MM.1S (cell line): Measurements from ENCODE around the gene NDFIP2.

Experiments used
- DNase-seq: peaks from one replicate; pipeline ENCODE4 v3.0.0-alpha.2; 2015
- H2AFZ ChIP-seq: fragments of 300-600 bp; sonication (generic); 2 replicates; pipeline ENCODE4 v1.6.0; 2016; ENCODE audit warnings: antibody characterized with exemption, low read length
- H3F3A ChIP-seq: fragments of 300-600 bp; sonication (generic); 2 replicates; pipeline ENCODE4 v1.6.1; 2016; ENCODE audit warnings: mild to moderate bottlenecking, antibody characterized with exemption, low read length, moderate library complexity, mixed read lengths; ENCODE audit not compliant: insufficient read depth
- H3K27ac ChIP-seq: fragments of 300-600 bp; sonication (generic); 2 replicates; pipeline ENCODE4 v1.5.1; 2016; ENCODE audit warnings: mild to moderate bottlenecking, low read length
- H3K27me3 ChIP-seq: fragments of 300-600 bp; sonication (generic); replicated peaks from 2 replicates; pipeline ENCODE4 v1.6.0; 2016; ENCODE audit warnings: low read length; ENCODE audit not compliant: insufficient read depth
- H3K36me3 ChIP-seq: fragments of 300-600 bp; sonication (generic); replicated peaks from 2 replicates; pipeline ENCODE4 v1.6.1; 2016; ENCODE audit warnings: mild to moderate bottlenecking, low read length, mixed read lengths; ENCODE audit not compliant: insufficient read depth
- H3K4me1 ChIP-seq: fragments of 300-600 bp; sonication (generic); 2 replicates; pipeline ENCODE4 v1.6.1; 2016; ENCODE audit warnings: low read length, mixed read lengths
- H3K4me2 ChIP-seq: fragments of 300-600 bp; sonication (generic); 2 replicates; pipeline ENCODE4 v1.6.0; 2016; ENCODE audit warnings: low read depth, low read length
- H3K4me3 ChIP-seq: fragments of 300-600 bp; sonication (generic); 2 replicates; pipeline ENCODE4 v1.5.1; 2016; ENCODE audit warnings: low read length, mixed read lengths
- H3K79me2 ChIP-seq: fragments of 300-600 bp; sonication (generic); 2 replicates; pipeline ENCODE4 v1.6.1; 2016; ENCODE audit warnings: mixed run types, low read length, mixed read lengths
- H3K9ac ChIP-seq: fragments of 300-600 bp; sonication (generic); 2 replicates; pipeline ENCODE4 v1.6.1; 2016; ENCODE audit warnings: low read length, mixed read lengths
- H3K9me2 ChIP-seq: fragments of 300-600 bp; sonication (generic); replicated peaks from 2 replicates; pipeline ENCODE4 v1.6.1; 2016; ENCODE audit warnings: mild to moderate bottlenecking, low read length, mixed read lengths; ENCODE audit not compliant: insufficient read depth
- H3K9me3 ChIP-seq: fragments of 300-600 bp; sonication (generic); replicated peaks from 2 replicates; pipeline ENCODE4 v1.6.1; 2016; ENCODE audit warnings: mild to moderate bottlenecking, low read length, mixed read lengths; ENCODE audit not compliant: insufficient read depth
- H4K20me1 ChIP-seq: fragments of 300-600 bp; sonication (generic); 2 replicates; pipeline ENCODE4 v1.6.1; 2016; ENCODE audit warnings: mild to moderate bottlenecking, low read length, moderate library complexity, mixed read lengths; ENCODE audit not compliant: insufficient read depth
- EZH2 ChIP-seq: fragments of 300-600 bp; sonication (generic); optimal IDR thresholded peaks from 2 replicates; pipeline ENCODE3; 2017; ENCODE audit warnings: low read depth, mild to moderate bottlenecking, antibody characterized with exemption, low read length, mixed read lengths
- EZH2phosphoT487 ChIP-seq: fragments of 300-600 bp; sonication (generic); IDR thresholded peaks from 2 replicates; pipeline ENCODE4 v1.6.1; 2018; ENCODE audit warnings: antibody characterized with exemption, low read length
- TF ChIP-seq, protein P1 (sequence below): fragments of 300-600 bp; sonication (generic); IDR thresholded peaks from 2 replicates; pipeline ENCODE4 v1.5.1; 2016; ENCODE audit warnings: antibody characterized with exemption, low read length, mixed read lengths

Gene NDFIP2

DNA sequence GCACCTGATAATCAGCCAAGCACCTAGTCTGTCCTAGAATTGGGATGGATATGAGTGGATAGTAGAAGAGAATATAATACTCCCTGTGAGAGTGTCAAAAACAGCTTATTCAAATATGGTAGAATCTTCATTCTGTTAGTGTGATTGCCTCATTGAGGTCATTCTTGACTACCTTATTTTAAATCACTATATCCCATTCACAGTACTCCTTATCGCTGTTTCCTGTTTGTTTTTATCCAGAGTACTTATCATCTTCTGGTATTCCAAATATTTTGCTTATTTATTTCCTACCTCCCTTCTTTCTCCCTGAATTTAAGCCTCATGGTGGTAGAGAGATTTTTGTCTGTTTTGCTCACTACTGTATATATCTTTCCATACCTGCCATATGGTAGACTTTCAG is 9.9 kb downstream of the NDFIP2 start:
- no peaks in the 10 kb centered on the region for H3K36me3 ChIP-seq
- H3F3A ChIP-seq: no peaks in the 10 kb centered on the region
- no peak overlapping the region for H3K4me2 ChIP-seq
- no peak overlapping the region for H3K27ac ChIP-seq
- H3K79me2 ChIP-seq: peaks cover 82% of the 10 kb centered on the region
- H3K4me3 ChIP-seq: no peak overlapping the region
- H3K9ac ChIP-seq: no peak overlapping the region
- no peak for DNase-seq
- 0 out of 2 replicates have a peak, but pooled peaks cover 4% of the 10 kb centered on the region for H3K4me1 ChIP-seq
- H4K20me1 ChIP-seq: no peaks in the 10 kb centered on the region
- no peaks in the 10 kb centered on the region for H3K27me3 ChIP-seq
- no peaks in the 10 kb centered on the region for H3K9me3 ChIP-seq
- H2AFZ ChIP-seq: no peak overlapping the region
- TF ChIP-seq EZH2phosphoT487 (no peak), EZH2 (no peak)
- TF ChIP-seq, protein P1, sequence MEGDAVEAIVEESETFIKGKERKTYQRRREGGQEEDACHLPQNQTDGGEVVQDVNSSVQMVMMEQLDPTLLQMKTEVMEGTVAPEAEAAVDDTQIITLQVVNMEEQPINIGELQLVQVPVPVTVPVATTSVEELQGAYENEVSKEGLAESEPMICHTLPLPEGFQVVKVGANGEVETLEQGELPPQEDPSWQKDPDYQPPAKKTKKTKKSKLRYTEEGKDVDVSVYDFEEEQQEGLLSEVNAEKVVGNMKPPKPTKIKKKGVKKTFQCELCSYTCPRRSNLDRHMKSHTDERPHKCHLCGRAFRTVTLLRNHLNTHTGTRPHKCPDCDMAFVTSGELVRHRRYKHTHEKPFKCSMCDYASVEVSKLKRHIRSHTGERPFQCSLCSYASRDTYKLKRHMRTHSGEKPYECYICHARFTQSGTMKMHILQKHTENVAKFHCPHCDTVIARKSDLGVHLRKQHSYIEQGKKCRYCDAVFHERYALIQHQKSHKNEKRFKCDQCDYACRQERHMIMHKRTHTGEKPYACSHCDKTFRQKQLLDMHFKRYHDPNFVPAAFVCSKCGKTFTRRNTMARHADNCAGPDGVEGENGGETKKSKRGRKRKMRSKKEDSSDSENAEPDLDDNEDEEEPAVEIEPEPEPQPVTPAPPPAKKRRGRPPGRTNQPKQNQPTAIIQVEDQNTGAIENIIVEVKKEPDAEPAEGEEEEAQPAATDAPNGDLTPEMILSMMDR: no peak
- H3K9me2 ChIP-seq: no peaks in the 10 kb centered on the region

GRCh38 chr13:79491715-79492114 is 10.8 kb downstream of the NDFIP2 start:
- H3K9me3 ChIP-seq: no peaks in the 10 kb centered on the region
- TF ChIP-seq EZH2phosphoT487: no peak
- TF ChIP-seq, protein P1: no peak
- TF ChIP-seq EZH2: no peak
- no peaks in the 10 kb centered on the region for H3F3A ChIP-seq
- no peak overlapping the region for H3K4me2 ChIP-seq
- no peaks in the 10 kb centered on the region for H4K20me1 ChIP-seq
- no peaks in the 10 kb centered on the region for H3K9me2 ChIP-seq
- 0 out of 2 replicates have a peak, but pooled peaks cover 4% of the 10 kb centered on the region for H3K4me1 ChIP-seq
- H3K27ac ChIP-seq: no peak overlapping the region
- H2AFZ ChIP-seq: no peak overlapping the region
- no peaks in the 10 kb centered on the region for H3K36me3 ChIP-seq
- no peak overlapping the region for H3K9ac ChIP-seq
- H3K79me2 ChIP-seq: peaks cover 77% of the 10 kb centered on the region
- H3K4me3 ChIP-seq: no peak overlapping the region
- H3K27me3 ChIP-seq: no peaks in the 10 kb centered on the region
- no peak for DNase-seq

DNA sequence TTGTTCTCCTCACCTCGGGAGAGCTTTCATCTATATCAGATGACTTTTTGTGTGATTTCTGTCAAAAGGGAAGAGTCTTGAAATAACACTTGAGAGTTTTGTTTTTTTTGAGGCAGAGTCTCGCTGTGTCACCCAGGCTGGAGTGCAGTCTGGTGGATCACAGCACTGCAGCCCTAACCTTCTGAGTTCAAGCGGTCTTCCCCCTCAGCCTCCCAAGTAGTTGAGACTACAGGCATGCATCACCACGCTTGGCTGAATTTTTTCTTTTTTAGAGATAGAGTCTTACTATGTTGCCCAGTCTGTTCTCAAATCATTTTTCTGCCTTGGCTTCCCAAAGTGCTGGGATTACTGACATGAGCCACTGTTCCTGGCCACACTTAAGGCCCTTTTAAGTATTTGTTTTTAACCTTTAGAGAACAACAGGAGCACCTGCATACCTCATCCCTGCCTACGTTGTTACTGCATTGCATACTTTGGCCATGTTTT is 11.4 kb downstream of the NDFIP2 start:
- Histone ChIP-seq H3K27me3 (no peaks in the 10 kb centered on the region), H4K20me1 (no peaks in the 10 kb centered on the region), H3K9me3 (no peaks in the 10 kb centered on the region), H3K4me1 (peaks cover 4% of the 10 kb centered on the region; the same call in 1 of the 2 replicates), H3K9ac (no peak overlapping the region), H3K36me3 (no peaks in the 10 kb centered on the region), H3K4me2 (no peak overlapping the region), H3K79me2 (peaks cover 77% of the 10 kb centered on the region), H3K27ac (no peak overlapping the region), H3F3A (no peaks in the 10 kb centered on the region), H2AFZ (no peak overlapping the region), H3K9me2 (no peaks in the 10 kb centered on the region), H3K4me3 (no peak overlapping the region)
- TF ChIP-seq, protein P1: no peak
- TF ChIP-seq EZH2phosphoT487 (no peak), EZH2 (no peak)
- DNase-seq: no peak
